Activated CD4-positive, alpha-beta memory T cell treated with anti-CD3 and anti-CD28 coated beads for 36 hours (primary cell): Measurements from ENCODE around the gene SPATA24. TPM values are rescaled to one million over a fixed set of nuclear protein-coding genes. Genes with fewer than 3 reads are reported as not detected.
"Not testable (repeated sequence)": the region's sequence is repeated elsewhere in the genome, so short reads cannot be mapped to it uniquely, and the experiment has no call there.

ENCODE experiments used
- CTCF ChIA-PET: fragments of 350-600 bp; sonication (Branson Sonifier 250); formaldehyde crosslinking; loops from one replicate; lab custom pipeline; 2021; ENCODE audit warnings: antibody characterized with exemption, inconsistent platforms; lab: Charles Lee
- POLR2A ChIA-PET: fragments of 350-600 bp; sonication (Branson Sonifier 250); formaldehyde crosslinking; loops from one replicate; lab custom pipeline; 2021; ENCODE audit warnings: antibody characterized with exemption; lab: Charles Lee
- DNase-seq: peaks from one replicate; pipeline ENCODE4 v3.0.0-alpha.2; 2020
- H3K27ac Mint-ChIP-seq: one replicate; pipeline ENCODE4 v1.8.0; 2021; ENCODE audit warnings: mixed read lengths
- H3K27me3 Mint-ChIP-seq: one replicate; pipeline ENCODE4 v1.8.0; 2021; ENCODE audit warnings: mixed read lengths
- H3K36me3 Mint-ChIP-seq: one replicate; pipeline ENCODE4 v1.8.0; 2021; ENCODE audit warnings: mixed read lengths
- H3K4me1 Mint-ChIP-seq: one replicate; pipeline ENCODE4 v1.8.0; 2021; ENCODE audit warnings: low read depth, mixed read lengths
- H3K4me3 Mint-ChIP-seq: one replicate; pipeline ENCODE4 v1.8.0; 2021; ENCODE audit warnings: mild to moderate bottlenecking, mixed read lengths
- H3K9me3 Mint-ChIP-seq: one replicate; pipeline ENCODE4 v1.8.0; 2021; ENCODE audit warnings: mixed read lengths
- intact Hi-C: fragments of 100-400 bp; cut with micrococcal nuclease; formaldehyde crosslinking; loops from one replicate; pipeline ENCODE4 v1.15.1; 2023
- total RNA-seq, 2 experiments: library from RNA; stranded (reverse); gene quantifications; one replicate each; pipeline ENCODE4 v1.2.3, GENCODE V29; 2021

The SPATA24 gene
- total RNA-seq, 2 experiments from 2014 or later, result 3.7 to 5.2 TPM

- no peak overlapping the region for H3K27ac Mint-ChIP-seq
- no peaks in the 10 kb centered on the region for H3K9me3 Mint-ChIP-seq
- intact Hi-C loops, result no loop called here
- no peak for DNase-seq
- no peak overlapping the region for H3K4me3 Mint-ChIP-seq
- ChIA-PET CTCF (no interaction called here), POLR2A (interaction anchor here (0.6 to 0.7 kb wide), 2 partner anchors 27 to 78 kb away, joined by 4 to 5 read pairs; no protein-coding TSS in a partner anchor)
- H3K4me1 Mint-ChIP-seq, result peaks cover 15% of the 10 kb centered on the region
- peaks cover 26% of the 10 kb centered on the region for H3K36me3 Mint-ChIP-seq
- H3K27me3 Mint-ChIP-seq, result no peaks in the 10 kb centered on the region
Measured at GRCh38 chr5:139361835-139362429, 42.0 kb downstream of the SPATA24 start.

- CTCF ChIA-PET, result interaction anchor here (0.8 kb wide), 1 partner anchor 66 kb away, joined by 3 read pairs; no protein-coding TSS in a partner anchor
- Mint-ChIP-seq H3K27ac (no peak overlapping the region), H3K9me3 (no peaks in the 10 kb centered on the region), H3K27me3 (no peaks in the 10 kb centered on the region), H3K4me1 (peaks cover 18% of the 10 kb centered on the region), H3K36me3 (peaks cover 19% of the 10 kb centered on the region), H3K4me3 (no peak overlapping the region)
- intact Hi-C loops, result no loop called here
- DNase-seq, result no peak
- POLR2A ChIA-PET, result no interaction called here
Measured at GRCh38 chr5:139360384-139360783, 43.5 kb downstream of the SPATA24 start.

GRCh38 chr5:139358064-139358463 lies 45.8 kb downstream of the SPATA24 start:
- no peaks in the 10 kb centered on the region for H3K27me3 Mint-ChIP-seq
- ChIA-PET POLR2A (no interaction called here), CTCF (no interaction called here)
- H3K9me3 Mint-ChIP-seq, result no peaks in the 10 kb centered on the region
- DNase-seq, result no peak
- intact Hi-C loops, result no loop called here
- no peak overlapping the region for H3K27ac Mint-ChIP-seq
- peaks cover 10% of the 10 kb centered on the region for H3K36me3 Mint-ChIP-seq
- H3K4me1 Mint-ChIP-seq, result peaks cover 14% of the 10 kb centered on the region
- no peak overlapping the region for H3K4me3 Mint-ChIP-seq

GRCh38 chr5:139355900-139356299 lies 48.0 kb downstream of the SPATA24 start:
- Mint-ChIP-seq H3K4me1 (peaks cover 12% of the 10 kb centered on the region), H3K36me3 (peaks cover 11% of the 10 kb centered on the region)
- DNase-seq, H3K27me3 Mint-ChIP-seq, H3K27ac Mint-ChIP-seq, H3K4me3 Mint-ChIP-seq, H3K9me3 Mint-ChIP-seq, CTCF ChIA-PET, intact Hi-C loops: not testable (repeated sequence)
- POLR2A ChIA-PET, result interaction anchor here (1.1 kb wide), 1 partner anchor 10 kb away, joined by 3 read pairs; no protein-coding TSS in a partner anchor

GRCh38 chr5:139354186-139354585 lies 49.7 kb downstream of the SPATA24 start:
- CTCF ChIA-PET, result no interaction called here
- Mint-ChIP-seq H3K9me3 (no peaks in the 10 kb centered on the region), H3K27me3 (no peaks in the 10 kb centered on the region)

GRCh38 chr5:139347863-139348262 lies 56.0 kb downstream of the SPATA24 start:
- not testable (repeated sequence) for H3K27me3 Mint-ChIP-seq, H3K27ac Mint-ChIP-seq, DNase-seq, H3K9me3 Mint-ChIP-seq, H3K4me3 Mint-ChIP-seq
- CTCF ChIA-PET, result interaction anchor here (0.6 kb wide), 1 partner anchor 303 kb away, joined by 6 read pairs; no protein-coding TSS in a partner anchor
- Mint-ChIP-seq H3K36me3 (peaks cover 11% of the 10 kb centered on the region), H3K4me1 (peaks cover 30% of the 10 kb centered on the region)
- intact Hi-C loops, result loop anchor here (10.0 kb wide), 1 partner anchor 593 kb away; the partner anchor contains the start of gene CTNNA1
- POLR2A ChIA-PET, result interaction anchor here (0.6 kb wide), 1 partner anchor 1124 kb away, joined by 5 read pairs; no protein-coding TSS in a partner anchor

More at GRCh38 chr5:139354186-139354585, 49.7 kb downstream of the SPATA24 start:
- POLR2A ChIA-PET, result interaction anchor here (1.5 kb wide), 1 partner anchor 12 kb away, joined by 4 read pairs; the partner anchor contains the start of gene PAIP2
- no peak overlapping the region for H3K4me3 Mint-ChIP-seq
- DNase-seq, result no peak
- H3K36me3 Mint-ChIP-seq, result peaks cover 11% of the 10 kb centered on the region
- intact Hi-C loops, result no loop called here
- H3K4me1 Mint-ChIP-seq, result peaks cover 12% of the 10 kb centered on the region
- H3K27ac Mint-ChIP-seq, result no peak overlapping the region

Other genes with a start within 250 kb of the SPATA24 start
- 10 to 100 TPM; 27.2 to 30.3 TPM for gene SIL1, start 205.7 kb downstream of the SPATA24 start, total RNA-seq
- gene MATR3, start 110.3 kb downstream of the SPATA24 start, total RNA-seq, result 100 to 1,000 TPM; 163 to 179 TPM
- 100 to 1,000 TPM; 104 to 110 TPM for gene PAIP2, start 62.2 kb downstream of the SPATA24 start, total RNA-seq
- gene SLC23A1, start 20.8 kb downstream of the SPATA24 start, total RNA-seq, result 1 to 10 TPM; 1.0 to 1.4 TPM
- gene MZB1, start 14.2 kb downstream of the SPATA24 start, total RNA-seq, result 10 to 100 TPM; 24.0 to 26.3 TPM
- 1 to 10 TPM; 3.8 to 3.9 TPM for gene PROB1, start 9.0 kb downstream of the SPATA24 start, total RNA-seq
- 10 to 100 TPM; 54.1 to 56.0 TPM for gene DNAJC18, start 35.4 kb upstream of the SPATA24 start, total RNA-seq
- 1 to 10 TPM; 3.7 to 4.2 TPM for gene ECSCR, start 58.7 kb upstream of the SPATA24 start, total RNA-seq
- 1 to 10 TPM; 1.5 TPM for gene SMIM33, start 66.9 kb upstream of the SPATA24 start, total RNA-seq
- 100 to 1,000 TPM; 339 to 344 TPM for gene STING1, start 78.7 kb upstream of the SPATA24 start, total RNA-seq
- 100 to 1,000 TPM; 271 to 285 TPM for gene UBE2D2, start 157.2 kb upstream of the SPATA24 start, total RNA-seq
- gene CXXC5, start 244.3 kb upstream of the SPATA24 start, total RNA-seq, result 1 to 10 TPM in 1 of 2 experiments, under 1 TPM in 1; 0.82 to 1.0 TPM